ENCODE measurements around the gene RAB5IF. TPM values are rescaled to one million over a fixed set of nuclear protein-coding genes. Genes with fewer than 3 reads are reported as not detected.

Gene RAB5IF
- total RNA-seq, 1 donor from 2014 or later = 56.5 TPM

GRCh38 chr20:36574366-36575135 is 31.0 kb upstream of the RAB5IF start:
- Histone ChIP-seq H3K27ac (replicated peaks) (peak overlapping the region; percentile 91), H3K4me1 (peaks cover 45% of the 10 kb centered on the region), H3K4me3 (peak overlapping the region; percentile 96), H3K9me3 (replicated peaks) (no peaks in the 10 kb centered on the region), H3K36me3 (peaks cover 8% of the 10 kb centered on the region), H3K27me3 (ENCODE audit: low read depth) (no peaks in the 10 kb centered on the region)
- intact Hi-C loops (cut with micrococcal nuclease) = no loop called here
- no peak for TF ChIP-seq CTCF (IDR thresholded peaks at IDR 0.05; ENCODE audit: borderline replicate concordance)
- DNase-seq = peak; percentile 42

GRCh38 chr20:36576081-36576445 is 29.5 kb upstream of the RAB5IF start:
- Histone ChIP-seq H3K27me3 (ENCODE audit: low read depth) (no peaks in the 10 kb centered on the region), H3K27ac (replicated peaks) (peak overlapping the region; percentile 91), H3K9me3 (replicated peaks) (no peaks in the 10 kb centered on the region), H3K36me3 (peaks cover 23% of the 10 kb centered on the region), H3K4me3 (no peak overlapping the region), H3K4me1 (peaks cover 45% of the 10 kb centered on the region)
- DNase-seq = no peak
- no peak for TF ChIP-seq CTCF (IDR thresholded peaks at IDR 0.05; ENCODE audit: borderline replicate concordance)
- intact Hi-C loops (cut with micrococcal nuclease) = no loop called here

GRCh38 chr20:36578356-36579041 is 27.1 kb upstream of the RAB5IF start:
- intact Hi-C loops (cut with micrococcal nuclease) = no loop called here
- TF ChIP-seq CTCF (IDR thresholded peaks at IDR 0.05; ENCODE audit: borderline replicate concordance) = no peak
- no peaks in the 10 kb centered on the region for H3K9me3 ChIP-seq (replicated peaks)
- peaks cover 41% of the 10 kb centered on the region for H3K36me3 ChIP-seq
- no peak overlapping the region for H3K4me3 ChIP-seq
- no peak for DNase-seq
- H3K27ac ChIP-seq (replicated peaks) = no peak overlapping the region
- no peaks in the 10 kb centered on the region for H3K27me3 ChIP-seq (ENCODE audit: low read depth)
- H3K4me1 ChIP-seq = peaks cover 34% of the 10 kb centered on the region

GRCh38 chr20:36579996-36580545 is 25.5 kb upstream of the RAB5IF start:
- H3K36me3 ChIP-seq = peaks cover 41% of the 10 kb centered on the region
- no peaks in the 10 kb centered on the region for H3K9me3 ChIP-seq (replicated peaks)
- peaks cover 18% of the 10 kb centered on the region for H3K4me1 ChIP-seq
- no peak overlapping the region for H3K4me3 ChIP-seq
- TF ChIP-seq CTCF (IDR thresholded peaks at IDR 0.05; ENCODE audit: borderline replicate concordance) = no peak
- intact Hi-C loops (cut with micrococcal nuclease) = no loop called here
- H3K27ac ChIP-seq (replicated peaks) = no peak overlapping the region
- DNase-seq = no peak
- no peaks in the 10 kb centered on the region for H3K27me3 ChIP-seq (ENCODE audit: low read depth)

GRCh38 chr20:36582322-36582721 is 23.3 kb upstream of the RAB5IF start:
- Histone ChIP-seq H3K4me1 (peaks cover 5% of the 10 kb centered on the region), H3K36me3 (peaks cover 41% of the 10 kb centered on the region), H3K4me3 (no peak overlapping the region), H3K27ac (replicated peaks) (no peak overlapping the region), H3K27me3 (ENCODE audit: low read depth) (no peaks in the 10 kb centered on the region), H3K9me3 (replicated peaks) (no peaks in the 10 kb centered on the region)
- TF ChIP-seq CTCF (IDR thresholded peaks at IDR 0.05; ENCODE audit: borderline replicate concordance) = no peak
- DNase-seq = no peak
- intact Hi-C loops (cut with micrococcal nuclease) = no loop called here

Measured in left ventricle myocardium inferior (tissue), 1 donor.